Smooth muscle cell of bladder (primary cell): ENCODE results near the gene ATF7IP2. TPM values are rescaled to one million over a fixed set of nuclear protein-coding genes. Genes with fewer than 3 reads are reported as not detected.

Source experiments
- total RNA-seq: library from RNA; depleted of rRNA; stranded (reverse); fragments of >200 nt; gene quantifications from 2 replicates; pipeline ENCODE4 v1.2.3, GENCODE V29; 2014

ATF7IP2 gene
- 0.57 and 0.74 TPM in 2 replicates for total RNA-seq

DNA sequence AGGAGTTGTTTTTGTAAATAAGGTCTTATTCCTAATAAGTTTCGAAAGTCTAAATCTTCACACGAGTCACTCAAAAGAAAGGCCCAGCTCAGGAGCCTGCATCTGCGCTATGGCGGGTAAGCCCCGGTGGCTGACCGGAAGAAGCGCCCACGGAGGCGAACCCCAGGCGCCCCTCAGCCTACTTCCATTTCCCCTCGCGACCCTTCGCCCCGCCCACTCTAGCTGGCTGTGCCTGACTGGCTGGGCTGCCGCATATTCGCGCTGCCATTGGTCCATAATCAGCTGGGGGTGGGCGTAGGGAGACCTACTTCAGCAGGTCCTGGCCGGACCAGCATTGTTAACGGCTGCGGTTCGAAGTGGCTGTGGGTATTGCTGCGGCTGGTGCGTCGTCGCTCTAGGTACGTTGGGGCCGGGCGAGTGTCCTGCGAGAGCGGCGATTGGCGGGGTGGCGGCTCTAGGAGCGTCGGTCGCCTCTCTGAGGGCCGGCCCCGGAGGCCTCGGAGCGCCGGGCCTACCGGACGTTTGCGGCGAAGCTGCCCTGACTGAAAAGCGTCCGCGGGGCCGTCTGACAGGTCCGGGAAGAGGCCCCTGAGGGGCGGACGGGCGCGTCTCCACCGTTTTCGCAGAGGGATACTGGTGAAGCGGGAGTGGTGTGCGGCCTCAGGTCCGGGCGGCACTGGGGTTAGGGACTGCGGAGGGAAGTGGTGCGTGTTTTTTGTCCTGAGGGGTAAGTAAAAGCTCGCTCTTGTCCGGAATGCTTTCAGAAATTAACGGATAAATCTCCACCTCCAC is at the start of gene ATF7IP2:
TSS of gene ATF7IP2 (plus strand) at position 337 of the 792 bp plus-strand sequence. CDS start 44,560 bp downstream, outside the sequence.

Other genes starting within 250 kb of the ATF7IP2 start
- under 0.01 TPM in 1 of 2 replicates, not detected in the other for gene GRIN2A, start 203.6 kb upstream of the ATF7IP2 start, total RNA-seq
- 9.2 and 16.1 TPM in 2 replicates for gene EMP2, start 194.5 kb downstream of the ATF7IP2 start, total RNA-seq